ENCODE results near the gene LAMC3.

The LAMC3 gene

GRCh38 chr9:131011274-131012022 lies 2.5 kb downstream of the LAMC3 start:
- DNase-seq (ENCODE audit: low read depth in 2 of 2): no peak

- DNase-seq (ENCODE audit: low read depth in 2 of 2): no peak
Measured at GRCh38 chr9:131012023-131012334, 3.0 kb downstream of the LAMC3 start.

GRCh38 chr9:131012396-131012917 lies 3.5 kb downstream of the LAMC3 start:
- DNase-seq (ENCODE audit: low read depth in 2 of 2): no peak

GRCh38 chr9:131013015-131013755 lies 4.2 kb downstream of the LAMC3 start:
- DNase-seq (ENCODE audit: low read depth in 2 of 2): no peak

- no peak for DNase-seq (ENCODE audit: low read depth in 2 of 2)
Measured at GRCh38 chr9:131013771-131014676, 5.0 kb downstream of the LAMC3 start.

GRCh38 chr9:131015112-131015511 lies 6.1 kb downstream of the LAMC3 start:
- DNase-seq (ENCODE audit: low read depth in 2 of 2): no peak

DNA sequence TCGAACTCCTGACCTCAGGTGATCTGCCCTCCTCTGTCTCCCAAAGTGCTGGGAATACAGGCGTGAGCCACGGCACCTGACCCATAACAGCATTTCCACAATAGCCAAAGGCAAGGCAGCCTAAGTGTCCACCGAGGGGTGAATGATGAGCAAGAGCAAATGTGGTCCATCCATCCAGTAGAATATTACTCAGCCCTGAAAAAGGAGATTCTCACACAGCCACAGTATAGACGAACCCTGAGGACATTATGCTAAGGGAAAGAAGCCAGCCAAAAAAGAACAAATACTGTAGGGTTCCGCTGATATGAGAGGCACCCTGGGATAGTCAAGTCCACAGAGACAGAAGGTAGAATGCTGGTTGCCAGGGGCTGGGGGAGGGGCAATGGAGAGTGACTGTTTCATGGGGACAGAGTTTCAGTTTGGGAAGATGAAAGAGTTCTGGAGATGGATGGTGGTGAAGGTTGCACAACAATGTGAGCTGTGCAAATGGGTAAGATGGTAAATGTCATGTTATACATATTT lies 7.0 kb downstream of the LAMC3 start:
- DNase-seq (ENCODE audit: low read depth in 2 of 2): no peak

- no peak for DNase-seq (ENCODE audit: low read depth in 2 of 2)
Measured at GRCh38 chr9:131017067-131017466, 8.1 kb downstream of the LAMC3 start.

DNA sequence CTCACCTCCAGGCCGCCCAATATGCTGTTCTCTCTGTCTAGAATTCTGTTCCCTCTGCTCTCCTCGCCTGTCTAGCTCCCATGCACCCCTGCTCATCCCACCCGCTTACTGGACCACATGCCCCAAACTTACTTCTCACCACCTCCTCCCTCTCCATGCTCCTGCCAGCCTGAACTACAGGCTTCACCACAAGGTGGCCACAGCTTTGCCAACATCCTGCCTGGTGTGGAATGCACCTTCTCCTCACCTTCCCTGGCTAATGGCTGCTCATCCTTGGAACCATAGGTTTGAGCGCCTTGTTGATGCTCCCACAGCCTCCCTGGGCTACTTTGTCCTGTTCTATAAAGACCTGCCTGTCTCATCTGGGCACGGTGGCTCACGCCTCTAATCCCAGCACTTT lies 9.6 kb downstream of the LAMC3 start:
- DNase-seq (ENCODE audit: low read depth in 2 of 2): no peak

DNA sequence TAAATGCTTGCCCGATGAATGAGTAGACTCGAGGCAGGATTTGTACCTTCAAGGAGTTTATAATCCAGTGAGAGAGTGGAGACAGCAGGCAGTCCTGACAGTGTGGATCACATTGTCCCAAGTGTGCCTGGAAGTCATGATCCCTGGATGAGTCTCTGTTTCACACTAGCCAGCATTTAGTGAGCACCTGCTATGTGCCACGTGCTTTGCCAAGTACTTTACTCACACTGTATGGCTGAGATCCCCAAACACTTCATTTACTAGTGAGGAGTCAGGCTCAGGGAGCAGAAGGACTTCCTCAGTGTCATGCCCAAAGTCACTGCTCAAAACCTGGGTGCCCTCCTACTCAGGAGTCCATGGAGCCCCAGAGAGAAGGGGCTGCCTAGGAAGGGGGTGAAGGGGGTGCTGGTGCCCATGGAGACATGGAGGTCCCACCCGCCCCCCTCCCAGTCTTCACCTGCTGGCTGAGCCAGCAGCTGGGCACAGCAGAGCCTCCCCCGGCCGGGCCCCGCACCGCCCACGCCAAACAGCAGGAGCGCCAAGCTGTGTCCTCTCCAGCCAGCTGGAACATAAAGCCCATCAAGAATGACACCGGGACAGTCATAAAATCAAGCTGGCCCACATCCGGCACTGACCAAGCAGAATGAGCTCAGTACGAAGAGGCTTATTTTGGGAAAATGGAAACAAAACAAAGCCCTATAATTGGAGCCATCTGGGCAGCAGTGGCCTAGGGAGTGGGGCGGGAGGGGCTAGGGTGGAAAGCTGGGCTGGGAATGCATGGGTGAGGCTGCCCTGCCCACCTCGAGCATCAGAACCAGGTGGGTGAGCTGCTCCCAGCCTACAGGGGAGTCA lies 10.6 kb downstream of the LAMC3 start:
- no peak for DNase-seq (ENCODE audit: low read depth in 2 of 2)

- DNase-seq (ENCODE audit: low read depth in 2 of 2): no peak
Measured at GRCh38 chr9:131020388-131020787, 11.4 kb downstream of the LAMC3 start.

- no peak for DNase-seq (ENCODE audit: low read depth in 2 of 2)
Measured at GRCh38 chr9:131020862-131021261, 11.9 kb downstream of the LAMC3 start.

- no peak for DNase-seq (ENCODE audit: low read depth in 2 of 2)
Measured at GRCh38 chr9:131021785-131022184, 12.8 kb downstream of the LAMC3 start.

GRCh38 chr9:131024978-131025868 lies 16.2 kb downstream of the LAMC3 start:
- DNase-seq (ENCODE audit: low read depth in 2 of 2): no peak

DNA sequence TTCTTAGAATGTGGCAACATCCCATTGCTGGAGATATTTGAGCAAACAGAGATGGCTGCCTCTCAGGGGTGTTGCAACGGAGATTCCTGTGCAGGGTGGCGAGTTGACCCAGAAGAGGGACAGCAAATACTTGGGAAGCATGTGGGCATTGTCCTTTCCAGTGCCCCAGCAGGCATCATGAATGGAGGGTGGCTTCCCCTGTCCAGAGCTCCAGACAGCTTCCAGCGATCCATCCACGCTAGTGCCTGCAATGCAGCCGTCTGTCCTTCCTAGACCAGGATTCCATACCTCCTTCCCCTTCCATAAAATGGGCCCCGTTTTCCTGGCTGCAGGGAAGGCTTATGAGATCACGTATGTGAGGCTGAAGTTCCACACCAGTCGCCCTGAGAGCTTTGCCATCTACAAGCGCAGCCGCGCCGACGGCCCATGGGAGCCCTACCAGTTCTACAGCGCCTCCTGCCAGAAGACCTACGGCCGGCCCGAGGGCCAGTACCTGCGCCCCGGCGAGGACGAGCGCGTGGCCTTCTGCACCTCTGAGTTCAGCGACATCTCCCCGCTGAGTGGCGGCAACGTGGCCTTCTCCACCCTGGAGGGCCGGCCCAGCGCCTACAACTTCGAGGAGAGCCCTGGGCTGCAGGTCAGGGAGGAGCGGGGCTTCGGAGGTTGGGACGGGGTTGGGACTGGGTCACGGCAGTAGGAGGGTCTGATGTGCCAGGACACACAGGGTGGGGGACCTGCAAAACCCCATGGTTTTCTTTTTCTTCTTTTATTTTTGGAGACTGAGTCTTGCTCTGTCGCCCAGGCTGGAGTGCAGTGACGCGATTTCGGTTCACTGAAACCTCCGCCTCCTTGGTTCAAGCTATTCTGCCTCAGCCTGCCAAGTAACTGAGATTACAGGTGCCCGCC lies 17.2 kb downstream of the LAMC3 start:
- DNase-seq (ENCODE audit: low read depth in 2 of 2): no peak

DNA sequence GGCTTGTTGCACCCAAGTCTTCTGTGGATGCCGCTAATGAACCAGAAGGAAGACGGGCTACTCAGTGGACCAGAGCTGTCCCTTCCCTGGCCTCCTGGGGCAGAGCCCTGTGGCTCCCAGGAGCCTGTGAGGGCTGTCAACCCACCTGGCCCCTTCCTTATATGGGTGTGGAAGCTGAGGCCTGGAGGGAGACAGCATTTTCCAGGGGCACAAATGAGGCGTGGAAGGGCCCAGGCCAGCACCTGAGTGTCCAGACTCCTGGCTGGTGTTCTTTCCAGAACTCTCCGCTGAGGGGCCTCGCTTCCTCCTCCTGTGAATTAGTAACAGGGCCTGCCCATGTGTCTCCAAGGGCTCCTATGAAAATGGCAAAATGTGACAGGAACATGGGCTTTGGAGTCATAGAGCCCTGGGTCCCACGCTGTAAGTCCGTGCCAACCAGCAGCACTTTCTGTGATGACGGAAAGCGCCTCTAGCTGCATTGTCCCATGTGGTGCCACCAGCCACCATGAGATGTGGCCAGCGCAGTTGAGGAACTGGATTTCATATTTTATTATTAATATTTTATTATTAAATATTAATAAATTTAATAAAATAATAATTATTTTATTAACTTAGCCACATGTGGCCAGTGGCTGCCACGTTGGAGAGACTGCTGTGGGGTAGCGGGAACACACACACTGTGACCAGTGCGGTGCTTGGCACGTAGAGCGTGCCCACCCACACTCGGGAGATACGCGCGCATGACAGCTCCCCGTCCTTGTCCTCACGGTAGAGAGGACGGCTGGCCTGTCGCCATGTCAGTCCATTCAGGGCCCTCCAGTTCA lies 18.3 kb downstream of the LAMC3 start:
- no peak for DNase-seq (ENCODE audit: low read depth in 2 of 2)

DNA sequence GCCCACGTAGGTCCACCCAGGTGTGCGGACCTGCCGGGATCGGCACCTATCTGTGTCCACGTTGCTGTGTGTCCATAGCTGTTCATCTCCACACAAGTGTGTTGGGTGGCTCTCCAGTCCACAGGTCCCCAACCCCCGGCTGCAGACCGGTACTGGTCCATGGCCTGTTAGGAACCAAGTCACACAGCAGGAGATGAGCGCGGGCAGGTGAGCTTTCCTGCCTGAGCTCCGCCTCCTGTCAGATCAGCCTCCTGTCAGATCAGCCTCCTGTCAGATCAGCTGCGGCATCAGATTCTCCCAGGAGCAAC lies 18.9 kb downstream of the LAMC3 start:
- DNase-seq (ENCODE audit: low read depth in 2 of 2): no peak

GRCh38 chr9:131028221-131028884 lies 19.4 kb downstream of the LAMC3 start:
- no peak for DNase-seq (ENCODE audit: low read depth in 2 of 2)
